ENCODE measurements around the gene EPAS1.

- TF ChIP-seq CTCF (IDR thresholded peaks at IDR 0.05) (no peak), EP300 (IDR thresholded peaks at IDR 0.05; ENCODE audit: low read depth) (no peak), POLR2A (IDR thresholded peaks at IDR 0.05) (no peak), POLR2AphosphoS5 (IDR thresholded peaks at IDR 0.05) (no peak)
Measured at GRCh38 chr2:46304635-46305034, 7.4 kb downstream of the EPAS1 start.

Data from transverse colon (tissue), 4 donors.